SK-N-SH treated with all-trans-retinoic acid at 6 μM for 48 hours (cell line): Measurements from ENCODE around the gene FKBP4.

Experiments
- ATAC-seq: fragments of 200-7000 bp; cut with Tn5 transposase; 3 replicates; pipeline ENCODE4 v1.9.1; 2020; ENCODE audit warnings: mild to moderate bottlenecking, moderate library complexity
- ARNTL ChIP-seq: fragments of 450-650 bp; formaldehyde crosslinking; IDR thresholded peaks from 2 replicates; pipeline ENCODE4 v1.5.0; 2020; ENCODE audit warnings: low read depth, mild to moderate bottlenecking, moderate library complexity, borderline replicate concordance
- BACH2 ChIP-seq: fragments of 250-450 bp; sonication (Bioruptor Pico); IDR thresholded peaks from 2 replicates; pipeline ENCODE4 v1.9.0; 2021; ENCODE audit warnings: mild to moderate bottlenecking, borderline replicate concordance
- CSDC2 ChIP-seq: fragments of 250-450 bp; sonication (Bioruptor Pico); IDR thresholded peaks from 2 replicates; pipeline ENCODE4 v1.5.0; 2020; ENCODE audit warnings: mild to moderate bottlenecking, moderate library complexity
- CSRNP3 ChIP-seq: fragments of 250-450 bp; sonication (Bioruptor Pico); IDR thresholded peaks from 2 replicates; pipeline ENCODE4 v1.5.1; 2021; ENCODE audit warnings: mild to moderate bottlenecking, moderate library complexity
- ESRRG ChIP-seq: fragments of 250-450 bp; sonication (Bioruptor Pico); IDR thresholded peaks from 2 replicates; pipeline ENCODE4 v1.6.1; 2021; ENCODE audit warnings: mild to moderate bottlenecking
- GLIS3 ChIP-seq: fragments of 250-450 bp; sonication (Bioruptor Pico); IDR thresholded peaks from 2 replicates; pipeline ENCODE4 v1.5.0; 2020; ENCODE audit warnings: mild to moderate bottlenecking, moderate library complexity
- ISL1 ChIP-seq: fragments of 250-450 bp; sonication (Bioruptor Pico); IDR thresholded peaks from 2 replicates; pipeline ENCODE4 v2.1.2; 2022; ENCODE audit warnings: mild to moderate bottlenecking, moderate library complexity
- OSR1 ChIP-seq: fragments of 250-450 bp; sonication (Bioruptor Pico); IDR thresholded peaks from 2 replicates; pipeline ENCODE4 v1.8.0; 2022; ENCODE audit warnings: moderate library complexity, mild to moderate bottlenecking, inconsistent platforms
- PATZ1 ChIP-seq: fragments of 250-450 bp; sonication (Bioruptor Pico); IDR thresholded peaks from 2 replicates; pipeline ENCODE4 v1.8.0; 2020; ENCODE audit warnings: mild to moderate bottlenecking, moderate library complexity, borderline replicate concordance
- PPARA ChIP-seq: fragments of 250-450 bp; sonication (Bioruptor Pico); IDR thresholded peaks from 2 replicates; pipeline ENCODE4 v1.5.0; 2020; ENCODE audit warnings: mild to moderate bottlenecking, borderline replicate concordance
- RARB ChIP-seq: fragments of 250-450 bp; sonication (Bioruptor Pico); IDR thresholded peaks from 2 replicates; pipeline ENCODE4 v1.8.0; 2021; ENCODE audit warnings: mild to moderate bottlenecking, moderate library complexity
- TCF4 ChIP-seq: fragments of 250-450 bp; sonication (Bioruptor Pico); IDR thresholded peaks from 2 replicates; pipeline ENCODE4 v1.8.0; 2021; ENCODE audit warnings: mild to moderate bottlenecking, moderate library complexity, borderline replicate concordance
- TOX ChIP-seq: fragments of 250-450 bp; sonication (Bioruptor Pico); IDR thresholded peaks from 2 replicates; pipeline ENCODE4 v1.8.0; 2021; ENCODE audit warnings: mild to moderate bottlenecking, moderate library complexity, borderline replicate concordance
- TSHZ2 ChIP-seq: fragments of 250-450 bp; sonication (Bioruptor Pico); IDR thresholded peaks from 2 replicates; pipeline ENCODE4 v1.5.0; 2020; ENCODE audit warnings: mild to moderate bottlenecking, moderate library complexity
- ZC3H10 ChIP-seq: fragments of 250-450 bp; sonication (Bioruptor Pico); IDR thresholded peaks from 2 replicates; pipeline ENCODE4 v1.5.1; 2021; ENCODE audit warnings: mild to moderate bottlenecking, moderate library complexity
- ZFP3 ChIP-seq: fragments of 250-450 bp; sonication (Bioruptor Pico); IDR thresholded peaks from 2 replicates; pipeline ENCODE4 v1.5.0; 2020; ENCODE audit warnings: mild to moderate bottlenecking, moderate library complexity
- ZFP30 ChIP-seq: fragments of 450-650 bp; formaldehyde crosslinking; IDR thresholded peaks from 2 replicates; pipeline ENCODE4 v1.5.0; 2022; ENCODE audit warnings: mild to moderate bottlenecking, moderate library complexity
- ZNF70 ChIP-seq: fragments of 450-650 bp; formaldehyde crosslinking; IDR thresholded peaks from 2 replicates; pipeline ENCODE4 v1.5.0; 2020; ENCODE audit warnings: mild to moderate bottlenecking, moderate library complexity
- ZNF8 ChIP-seq: fragments of 450-650 bp; formaldehyde crosslinking; IDR thresholded peaks from 2 replicates; pipeline ENCODE4 v1.5.0; 2020; ENCODE audit warnings: mild to moderate bottlenecking, moderate library complexity

Gene FKBP4

GRCh38 chr12:2823483-2823882, 28.7 kb downstream of the FKBP4 start:
- no peak for ATAC-seq
- TF ChIP-seq GLIS3 (CRISPR knock-in tag) (no peak), PPARA (CRISPR knock-in tag) (no peak), ZNF8 (no peak)

- ATAC-seq, result no peak
- no peak for TF ChIP-seq ISL1 (CRISPR knock-in tag)
- no peak for TF ChIP-seq ESRRG (CRISPR knock-in tag)
- TF ChIP-seq ZNF8, result no peak
- TF ChIP-seq TCF4 (CRISPR knock-in tag), result no peak
- TF ChIP-seq CSRNP3 (CRISPR knock-in tag), result no peak
- TF ChIP-seq TOX (CRISPR knock-in tag), result no peak
- no peak for TF ChIP-seq ZFP3 (CRISPR knock-in tag)
- TF ChIP-seq PATZ1, result no peak
- TF ChIP-seq GLIS3 (CRISPR knock-in tag), result no peak
- TF ChIP-seq, all 23 proteins: peak for 0
These were observed 29.8 kb downstream of the FKBP4 start for GRCh38 chr12:2824541-2824940.

- no peak for ATAC-seq
- no peak for TF ChIP-seq ZC3H10
- TF ChIP-seq CSRNP3 (CRISPR knock-in tag), result no peak
- TF ChIP-seq ZFP30 (CRISPR knock-in tag), result no peak
- TF ChIP-seq ISL1 (CRISPR knock-in tag), result no peak
- TF ChIP-seq TSHZ2, result no peak
- TF ChIP-seq PPARA (CRISPR knock-in tag), result no peak
- no peak for TF ChIP-seq CSDC2 (CRISPR knock-in tag)
These were observed 30.4 kb downstream of the FKBP4 start for GRCh38 chr12:2825132-2825531.

GRCh38 chr12:2826036-2826435, 31.3 kb downstream of the FKBP4 start:
- ATAC-seq, result no peak
- TF ChIP-seq RARB (CRISPR knock-in tag) (no peak), ZC3H10 (no peak), ZFP30 (CRISPR knock-in tag) (no peak), TOX (CRISPR knock-in tag) (no peak), PPARA (CRISPR knock-in tag) (no peak), ARNTL (CRISPR knock-in tag) (no peak), OSR1 (CRISPR knock-in tag) (no peak), ZNF70 (no peak), TSHZ2 (no peak), ISL1 (CRISPR knock-in tag) (no peak), GLIS3 (CRISPR knock-in tag) (no peak), BACH2 (CRISPR knock-in tag) (no peak)
